NCI-H345 (cell line): ENCODE results near the gene KRTAP5-6.

ENCODE experiments used
- DNase-seq: peaks from one replicate; lab custom pipeline; 2025; lab: John Stamatoyannopoulos, UW

Gene KRTAP5-6

GRCh38 chr11:1696608-1697570 is at the start of gene KRTAP5-6:
TSS of gene KRTAP5-6 (plus strand) at chr11:1697195. CDS start at chr11:1697246, 51 bp downstream.
- DNase-seq = no peak

- DNase-seq = no peak
Measured at GRCh38 chr11:1647901-1648652, 48.9 kb upstream of the KRTAP5-6 start.

- no peak for DNase-seq
Measured at GRCh38 chr11:1648653-1649420, 48.2 kb upstream of the KRTAP5-6 start.

- DNase-seq = no peak
Measured at GRCh38 chr11:1650034-1650917, 46.7 kb upstream of the KRTAP5-6 start.

GRCh38 chr11:1650918-1651262 is 46.1 kb upstream of the KRTAP5-6 start:
- peak; percentile 13 for DNase-seq

- DNase-seq = no peak
Measured at GRCh38 chr11:1651411-1651980, 45.5 kb upstream of the KRTAP5-6 start.

GRCh38 chr11:1652026-1652425 is 45.0 kb upstream of the KRTAP5-6 start:
- DNase-seq = no peak

- DNase-seq = no peak
Measured at GRCh38 chr11:1652442-1652770, 44.6 kb upstream of the KRTAP5-6 start.

- peak; percentile 70 for DNase-seq
Measured at GRCh38 chr11:1652771-1653540, 44.0 kb upstream of the KRTAP5-6 start.

GRCh38 chr11:1653541-1654387 is 43.2 kb upstream of the KRTAP5-6 start:
- no peak for DNase-seq

- no peak for DNase-seq
Measured at GRCh38 chr11:1654388-1655167, 42.4 kb upstream of the KRTAP5-6 start.

- DNase-seq = peak; percentile 45
Measured at GRCh38 chr11:1655168-1656060, 41.6 kb upstream of the KRTAP5-6 start.

GRCh38 chr11:1656061-1656441 is 40.9 kb upstream of the KRTAP5-6 start:
- no peak for DNase-seq

GRCh38 chr11:1656670-1657069 is 40.3 kb upstream of the KRTAP5-6 start:
- DNase-seq = no peak

- DNase-seq = no peak
Measured at GRCh38 chr11:1659506-1659905, 37.5 kb upstream of the KRTAP5-6 start.

- DNase-seq = no peak
Measured at GRCh38 chr11:1660111-1660867, 36.7 kb upstream of the KRTAP5-6 start.
